ENCODE measurements around the gene ABL1.

Gene ABL1

GRCh38 chr9:130931508-130932254, 96.6 kb downstream of the ABL1 start:
- DNase-seq (ENCODE audit: low read depth in 2 of 2), result no peak

- no peak for DNase-seq (ENCODE audit: low read depth in 2 of 2)
Measured at GRCh38 chr9:130932255-130933079, 97.4 kb downstream of the ABL1 start.

GRCh38 chr9:130933114-130934046, 98.3 kb downstream of the ABL1 start:
- DNase-seq (ENCODE audit: low read depth in 2 of 2), result no peak

- DNase-seq (ENCODE audit: low read depth in 2 of 2), result no peak
Measured at GRCh38 chr9:130934246-130934645, 99.2 kb downstream of the ABL1 start.

GRCh38 chr9:130934702-130935647, 99.9 kb downstream of the ABL1 start:
- DNase-seq (ENCODE audit: low read depth in 2 of 2), result no peak

GRCh38 chr9:130935648-130936271, 100.7 kb downstream of the ABL1 start:
- no peak for DNase-seq (ENCODE audit: low read depth in 2 of 2)

- DNase-seq (ENCODE audit: low read depth in 2 of 2), result no peak
Measured at GRCh38 chr9:130936285-130937117, 101.4 kb downstream of the ABL1 start.

Data from stimulated activated CD4-positive, alpha-beta T cell treated with anti-CD3 and anti-CD28 coated beads, Interleukin-12 subunit alpha, Interleukin-12 subunit beta, amount 100 ng/mL, for 24 hours (primary cell).